HCT116 (cell line): ENCODE results near the gene APAF1. TPM values are rescaled to one million over a fixed set of nuclear protein-coding genes. Genes with fewer than 3 reads are reported as not detected.

Experiments used
- total RNA-seq: library from RNA; stranded (reverse); gene quantifications from one replicate; pipeline ENCODE4 v1.2.1, GENCODE V29; 2021; ENCODE audit not compliant: unreplicated experiment

The APAF1 gene
- total RNA-seq, 1 experiment from 2014 or later = 13.9 TPM

Other genes with a start within 250 kb of the APAF1 start
- 207 TPM for gene TMPO, start 129.7 kb upstream of the APAF1 start, total RNA-seq
- 927 TPM for gene SLC25A3, start 51.6 kb upstream of the APAF1 start, total RNA-seq
- 14.5 TPM for gene IKBIP, start 502 bp upstream of the APAF1 start, total RNA-seq